Activated CD4-positive, alpha-beta T cell treated with anti-CD3 and anti-CD28 coated beads, Interleukin-2, amount 10 ng/mL, durations not matched to agents 7 days and 5 days (primary cell): ENCODE data around the gene TULP4. TPM values are rescaled to one million over a fixed set of nuclear protein-coding genes. Genes with fewer than 3 reads are reported as not detected.

Experiments
- CTCF ChIA-PET: fragments of 350-600 bp; sonication (Branson Sonifier 250); formaldehyde crosslinking; loops from one replicate; lab custom pipeline; 2021; ENCODE audit warnings: antibody characterized with exemption; lab: Charles Lee
- POLR2A ChIA-PET: fragments of 350-600 bp; sonication (Branson Sonifier 250); formaldehyde crosslinking; loops from one replicate; lab custom pipeline; 2021; ENCODE audit warnings: antibody characterized with exemption; lab: Charles Lee
- DNase-seq: peaks from one replicate; pipeline ENCODE4 v3.0.0-alpha.2; 2020
- H3K27ac Mint-ChIP-seq: one replicate; pipeline ENCODE4 v1.8.0; 2021; ENCODE audit warnings: mild to moderate bottlenecking, moderate library complexity, mixed read lengths
- H3K27me3 Mint-ChIP-seq: one replicate; pipeline ENCODE4 v1.8.0; 2021; ENCODE audit warnings: mixed read lengths
- H3K36me3 Mint-ChIP-seq: one replicate; pipeline ENCODE4 v1.8.0; 2021; ENCODE audit warnings: low read depth, mixed read lengths
- H3K4me1 Mint-ChIP-seq: one replicate; pipeline ENCODE4 v1.8.0; 2021; ENCODE audit warnings: mixed read lengths
- H3K4me3 Mint-ChIP-seq: one replicate; pipeline ENCODE4 v1.8.0; 2021; ENCODE audit warnings: mild to moderate bottlenecking, moderate library complexity, mixed read lengths
- H3K9me3 Mint-ChIP-seq: one replicate; pipeline ENCODE4 v1.8.0; 2021; ENCODE audit warnings: mixed read lengths
- total RNA-seq, 2 experiments: library from RNA; stranded (reverse); gene quantifications; one replicate each; pipeline ENCODE4 v1.2.3, GENCODE V29; 2021

TULP4 gene
- total RNA-seq, 2 experiments from 2014 or later = 35.0 to 36.3 TPM

DNA sequence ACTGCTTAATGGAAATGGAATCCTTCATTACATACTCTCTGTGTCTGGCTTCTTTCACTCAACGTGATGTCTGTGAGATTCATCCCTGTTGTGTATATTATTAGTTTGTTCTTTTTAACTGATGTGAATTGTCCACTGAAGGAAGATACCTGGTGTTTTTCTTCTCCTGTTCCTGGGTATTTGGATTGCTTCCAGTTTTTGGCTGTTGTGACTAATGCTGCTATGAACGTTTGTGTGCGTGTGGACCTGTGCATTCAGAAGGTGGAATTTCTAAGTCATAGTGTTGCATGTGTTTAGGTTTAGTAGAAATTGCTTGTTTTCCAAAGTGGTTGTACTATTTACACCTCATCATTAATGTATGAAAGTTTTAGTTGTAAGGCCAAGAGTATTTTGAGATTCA lies 3.8 kb downstream of the TULP4 start:
- Mint-ChIP-seq H3K27me3 (no peaks in the 10 kb centered on the region), H3K4me3 (no peak overlapping the region), H3K36me3 (peaks cover 55% of the 10 kb centered on the region), H3K9me3 (peaks cover 3% of the 10 kb centered on the region), H3K4me1 (peaks cover 25% of the 10 kb centered on the region), H3K27ac (no peak overlapping the region)
- no peak for DNase-seq
- CTCF ChIA-PET = interaction anchor here (0.6 kb wide), 1 partner anchor 88 kb away, joined by 4 read pairs; no protein-coding TSS in a partner anchor
- POLR2A ChIA-PET = no interaction called here

DNA sequence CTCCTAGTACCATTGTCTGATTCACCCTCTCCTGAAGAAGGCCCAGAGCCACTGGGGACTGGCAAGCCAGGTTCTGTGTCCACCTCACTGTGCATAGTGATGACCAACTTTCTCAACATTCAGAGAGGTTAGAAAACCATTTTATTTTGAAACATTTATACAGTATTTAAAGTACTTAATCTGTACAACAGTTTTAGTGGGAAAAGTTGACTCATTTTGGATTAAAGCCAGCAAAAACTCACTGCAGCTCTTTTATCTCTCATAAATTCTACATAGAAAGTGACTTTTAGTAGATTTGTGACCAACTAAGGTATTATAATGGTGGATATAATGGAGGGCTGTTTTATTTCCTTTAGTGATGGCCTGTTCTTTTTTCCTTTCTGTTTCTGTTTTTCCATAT lies 9.7 kb downstream of the TULP4 start:
- Mint-ChIP-seq H3K4me1 (peaks cover 34% of the 10 kb centered on the region), H3K9me3 (peaks cover 2% of the 10 kb centered on the region), H3K4me3 (no peak overlapping the region), H3K27ac (peak overlapping the region; percentile 51), H3K36me3 (peaks cover 30% of the 10 kb centered on the region), H3K27me3 (no peaks in the 10 kb centered on the region)
- no peak for DNase-seq
- ChIA-PET CTCF (no interaction called here), POLR2A (no interaction called here)

DNA sequence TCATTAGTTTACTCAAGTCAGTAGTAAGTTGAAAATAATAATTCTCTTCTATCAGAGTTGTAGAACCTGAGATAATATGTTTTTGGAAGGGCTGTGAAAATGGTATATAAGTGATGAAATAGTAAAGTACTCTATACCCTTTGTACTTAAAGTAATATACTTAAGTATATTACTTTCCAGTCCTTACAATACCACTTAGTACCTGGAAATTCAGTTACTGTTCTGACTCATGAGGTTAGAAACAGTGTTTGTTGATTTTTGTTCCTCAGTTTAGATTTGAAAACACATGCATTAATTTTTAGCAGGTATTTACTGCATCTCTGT lies 10.1 kb downstream of the TULP4 start:
- Mint-ChIP-seq H3K4me1 (peaks cover 37% of the 10 kb centered on the region), H3K27me3 (no peaks in the 10 kb centered on the region), H3K9me3 (peaks cover 2% of the 10 kb centered on the region), H3K4me3 (no peak overlapping the region), H3K27ac (peak overlapping the region; percentile 51), H3K36me3 (peaks cover 26% of the 10 kb centered on the region)
- ChIA-PET POLR2A (no interaction called here), CTCF (no interaction called here)
- DNase-seq = no peak

DNA sequence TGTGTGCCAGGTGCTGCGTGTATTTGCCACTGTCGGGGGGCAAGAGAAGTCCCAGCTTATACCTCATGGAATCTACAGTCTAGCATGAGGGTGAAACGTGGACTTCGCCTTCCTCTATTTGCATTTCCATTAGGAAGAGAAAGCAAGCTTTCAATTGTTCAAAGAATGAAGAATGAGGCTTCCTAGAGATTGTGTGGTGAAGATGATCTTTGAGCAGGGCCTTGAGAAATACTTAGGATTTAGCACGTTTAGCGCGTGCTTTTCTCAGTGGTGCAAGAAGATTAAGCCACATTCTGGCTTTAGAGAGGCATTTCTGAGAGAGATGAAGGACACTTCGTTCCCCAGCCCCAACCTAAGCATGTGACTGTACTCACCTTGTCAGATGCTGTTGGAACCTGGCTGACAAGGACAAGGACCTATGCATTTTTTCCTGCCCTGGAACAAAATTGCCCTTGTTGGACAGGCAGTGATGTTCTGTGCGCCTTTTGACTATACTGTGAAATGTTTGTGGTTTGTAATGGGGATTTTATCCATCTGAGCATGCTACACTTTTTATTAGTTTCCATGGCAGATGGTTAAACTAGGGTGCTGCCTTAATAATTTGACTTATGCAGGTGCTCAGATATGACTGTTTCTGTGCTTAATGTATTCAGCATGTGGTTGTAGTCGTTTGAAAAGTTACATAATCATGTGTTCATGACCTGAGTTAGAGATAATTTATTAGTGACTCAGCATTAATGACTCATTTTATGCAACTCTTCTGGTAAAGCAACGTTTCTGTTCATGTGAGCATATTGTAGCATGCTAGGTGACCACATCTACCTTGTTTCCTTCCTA lies 10.7 kb downstream of the TULP4 start:
- H3K27me3 Mint-ChIP-seq = no peaks in the 10 kb centered on the region
- no peak overlapping the region for H3K27ac Mint-ChIP-seq
- peaks cover 42% of the 10 kb centered on the region for H3K4me1 Mint-ChIP-seq
- ChIA-PET POLR2A (interaction anchor here (0.5 kb wide), 1 partner anchor 77 kb away, joined by 9 read pairs; no protein-coding TSS in a partner anchor), CTCF (no interaction called here)
- no peak overlapping the region for H3K4me3 Mint-ChIP-seq
- no peak for DNase-seq
- H3K9me3 Mint-ChIP-seq = peaks cover 2% of the 10 kb centered on the region
- H3K36me3 Mint-ChIP-seq = peaks cover 23% of the 10 kb centered on the region

DNA sequence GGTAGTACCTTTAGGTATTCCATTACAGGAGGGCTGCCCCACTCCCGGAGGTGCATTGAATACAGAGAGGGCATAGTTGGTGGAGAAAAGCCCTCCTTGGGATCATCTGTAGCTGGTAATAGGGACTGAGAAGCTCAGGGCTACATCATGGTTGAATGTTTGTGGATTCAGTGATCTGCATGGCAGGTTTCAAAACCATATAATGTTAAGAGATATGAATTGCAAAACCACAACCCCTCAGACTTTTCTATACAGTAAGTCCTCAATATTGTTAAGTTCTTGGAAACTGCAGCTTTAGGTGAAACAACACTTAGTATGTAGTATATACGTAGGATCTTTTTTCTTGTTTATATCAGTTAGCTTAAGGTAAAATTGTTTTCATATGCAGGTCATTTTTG lies 11.3 kb downstream of the TULP4 start:
- H3K27me3 Mint-ChIP-seq = no peaks in the 10 kb centered on the region
- ChIA-PET CTCF (no interaction called here), POLR2A (interaction anchor here (0.5 kb wide), 1 partner anchor 78 kb away, joined by 9 read pairs; no protein-coding TSS in a partner anchor)
- H3K27ac Mint-ChIP-seq = no peak overlapping the region
- DNase-seq = no peak
- no peak overlapping the region for H3K4me3 Mint-ChIP-seq
- H3K36me3 Mint-ChIP-seq = peaks cover 22% of the 10 kb centered on the region
- H3K4me1 Mint-ChIP-seq = peaks cover 44% of the 10 kb centered on the region
- H3K9me3 Mint-ChIP-seq = peaks cover 2% of the 10 kb centered on the region

DNA sequence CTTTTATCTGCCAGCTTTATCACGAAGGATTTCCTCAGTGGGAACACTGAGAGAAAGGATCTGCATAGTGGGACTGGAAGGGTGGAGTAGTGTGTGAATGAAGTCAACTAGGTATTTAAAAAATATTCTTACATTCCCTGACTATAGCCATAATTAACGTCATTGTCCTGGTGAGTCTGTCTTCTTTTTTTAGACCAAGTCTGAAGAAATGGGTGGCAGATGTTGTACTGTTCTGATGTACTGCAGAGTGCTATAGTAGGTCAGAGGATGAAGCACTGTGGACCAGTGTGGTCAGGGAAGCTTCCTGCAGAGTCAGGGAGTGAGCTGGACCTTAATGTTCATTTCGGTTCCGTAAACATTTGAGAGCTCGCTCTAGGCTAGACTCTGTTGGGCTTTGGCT lies 11.9 kb downstream of the TULP4 start:
- DNase-seq = no peak
- Mint-ChIP-seq H3K27ac (no peak overlapping the region), H3K27me3 (no peaks in the 10 kb centered on the region), H3K9me3 (peaks cover 2% of the 10 kb centered on the region), H3K4me3 (no peak overlapping the region), H3K36me3 (peaks cover 22% of the 10 kb centered on the region), H3K4me1 (peaks cover 44% of the 10 kb centered on the region)
- POLR2A ChIA-PET = no interaction called here
- CTCF ChIA-PET = interaction anchor here (1.2 kb wide), 1 partner anchor 11 kb away, joined by 3 read pairs; no protein-coding TSS in a partner anchor

DNA sequence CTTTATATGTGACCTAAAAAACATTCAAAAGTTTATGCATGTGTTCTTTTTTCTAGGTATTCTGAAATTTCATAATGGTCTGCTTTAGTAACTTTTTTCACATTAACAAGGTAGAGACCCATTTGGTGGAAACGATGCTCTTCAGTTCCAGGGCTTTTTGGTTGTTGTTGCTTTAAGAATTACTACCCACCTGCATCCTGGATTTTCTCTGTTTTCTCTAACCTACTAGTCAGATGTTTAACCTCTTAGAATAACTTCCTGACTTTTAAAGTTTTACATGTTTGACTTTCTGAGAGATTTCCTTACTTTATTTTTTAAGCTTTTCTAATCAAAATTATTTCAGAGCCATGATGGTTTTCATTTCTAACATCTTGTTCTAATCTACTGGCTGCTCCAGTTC lies 14.9 kb downstream of the TULP4 start:
- H3K4me3 Mint-ChIP-seq = no peak overlapping the region
- H3K9me3 Mint-ChIP-seq = peaks cover 9% of the 10 kb centered on the region
- H3K27ac Mint-ChIP-seq = no peak overlapping the region
- H3K36me3 Mint-ChIP-seq = peaks cover 13% of the 10 kb centered on the region
- ChIA-PET POLR2A (no interaction called here), CTCF (no interaction called here)
- no peak for DNase-seq
- no peaks in the 10 kb centered on the region for H3K27me3 Mint-ChIP-seq
- H3K4me1 Mint-ChIP-seq = peaks cover 37% of the 10 kb centered on the region

DNA sequence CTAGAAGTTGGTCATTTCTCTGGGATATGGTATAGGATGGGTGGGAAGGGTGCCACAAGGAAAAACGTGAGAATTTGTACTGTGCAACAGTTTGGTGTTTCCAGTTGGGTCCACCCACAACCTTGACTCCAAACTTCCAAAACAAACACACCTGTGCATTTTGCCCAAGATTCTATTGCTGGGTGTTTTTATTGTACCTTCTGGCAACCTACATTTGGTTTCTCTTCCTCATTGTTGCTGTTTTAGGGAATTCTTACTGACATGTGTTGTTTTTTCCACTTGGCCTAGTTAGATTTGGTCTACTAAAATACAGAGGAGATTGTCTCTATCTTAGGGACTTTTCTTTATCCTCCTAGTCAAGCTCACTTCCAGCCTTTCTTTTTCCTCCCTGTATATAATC lies 16.7 kb downstream of the TULP4 start:
- H3K4me3 Mint-ChIP-seq = no peak overlapping the region
- no peak overlapping the region for H3K27ac Mint-ChIP-seq
- H3K4me1 Mint-ChIP-seq = peaks cover 20% of the 10 kb centered on the region
- ChIA-PET POLR2A (no interaction called here), CTCF (interaction anchor here (0.6 kb wide), 1 partner anchor 765 kb away, joined by 4 read pairs; no protein-coding TSS in a partner anchor)
- H3K36me3 Mint-ChIP-seq = peaks cover 25% of the 10 kb centered on the region
- H3K27me3 Mint-ChIP-seq = no peaks in the 10 kb centered on the region
- no peak for DNase-seq
- H3K9me3 Mint-ChIP-seq = peaks cover 20% of the 10 kb centered on the region

DNA sequence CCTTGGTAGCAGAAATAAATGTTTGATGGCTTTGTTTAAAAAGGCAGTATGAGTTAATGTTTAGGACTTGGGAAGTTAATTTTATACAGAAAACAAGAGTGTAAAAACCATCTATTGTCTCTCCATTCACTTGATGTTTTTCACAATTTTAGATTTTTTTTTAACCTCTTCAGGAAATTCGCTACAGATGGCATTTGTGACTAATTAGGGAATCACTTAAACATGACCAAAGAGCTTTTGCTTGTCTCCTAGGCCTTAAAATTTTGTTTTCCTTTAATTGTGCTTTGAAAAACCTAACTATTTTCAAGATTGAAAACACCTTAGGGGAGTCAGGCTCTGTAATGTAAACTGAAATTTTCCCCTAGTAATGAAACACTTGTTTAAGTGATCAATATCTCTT lies 17.3 kb downstream of the TULP4 start:
- Mint-ChIP-seq H3K4me1 (peaks cover 15% of the 10 kb centered on the region), H3K36me3 (peaks cover 27% of the 10 kb centered on the region)
- CTCF ChIA-PET = interaction anchor here (0.6 to 1.3 kb wide), 3 partner anchors 22 to 764 kb away, joined by 3 to 4 read pairs (median 3); no protein-coding TSS in a partner anchor

DNA sequence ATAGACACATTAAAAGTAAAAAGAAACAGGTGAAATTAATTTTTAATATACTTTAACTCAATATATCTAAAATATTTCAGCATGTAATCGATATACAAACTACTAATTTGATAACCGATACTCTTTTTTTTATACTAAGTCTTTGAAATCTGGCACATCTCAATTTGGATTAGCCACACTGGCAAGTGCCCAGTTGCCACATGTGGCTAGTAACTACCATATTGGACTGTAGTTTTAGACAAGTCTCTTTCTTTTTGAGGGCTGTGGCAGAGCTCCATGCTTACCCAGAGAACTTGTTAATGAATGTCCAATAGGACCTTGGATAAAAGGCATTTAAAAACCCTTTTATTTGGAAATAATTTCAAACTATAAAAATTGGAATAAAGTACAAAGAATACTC lies 17.8 kb downstream of the TULP4 start:
- CTCF ChIA-PET = interaction anchor here (0.6 to 1.3 kb wide), 2 partner anchors 22 to 163 kb away, joined by 3 read pairs; no protein-coding TSS in a partner anchor
- Mint-ChIP-seq H3K27ac (no peak overlapping the region), H3K4me1 (peaks cover 13% of the 10 kb centered on the region), H3K27me3 (no peaks in the 10 kb centered on the region), H3K36me3 (peaks cover 25% of the 10 kb centered on the region), H3K4me3 (no peak overlapping the region), H3K9me3 (peaks cover 20% of the 10 kb centered on the region)
- no peak for DNase-seq
- POLR2A ChIA-PET = no interaction called here

More for the DNA sequence above, 17.3 kb downstream of the TULP4 start:
- Mint-ChIP-seq H3K9me3 (peaks cover 20% of the 10 kb centered on the region), H3K27me3 (no peaks in the 10 kb centered on the region), H3K27ac (no peak overlapping the region), H3K4me3 (no peak overlapping the region)
- POLR2A ChIA-PET = no interaction called here
- no peak for DNase-seq

DNA sequence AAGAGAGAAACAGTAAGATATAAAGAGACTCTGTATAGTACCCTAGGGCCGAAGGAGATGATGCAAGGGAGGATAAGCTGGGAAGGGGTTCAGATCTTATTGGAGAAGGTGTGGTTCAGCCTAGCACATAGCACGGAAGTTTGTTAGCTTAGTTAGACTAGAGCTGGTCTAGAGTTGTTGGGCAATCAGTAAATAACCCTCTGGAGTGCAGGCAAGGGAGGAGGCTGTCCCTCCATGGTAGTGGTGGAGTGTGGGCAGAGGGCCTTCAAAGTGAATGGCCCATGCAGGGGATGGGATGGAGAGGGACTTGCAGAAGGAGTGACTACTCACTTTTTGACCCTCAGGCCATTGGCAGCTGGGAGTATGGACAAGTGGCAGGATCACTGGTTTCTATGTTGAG lies 20.0 kb downstream of the TULP4 start:
- no peak for DNase-seq
- H3K9me3 Mint-ChIP-seq = peaks cover 18% of the 10 kb centered on the region
- H3K27me3 Mint-ChIP-seq = no peaks in the 10 kb centered on the region
- CTCF ChIA-PET = interaction anchor here (0.7 to 1.0 kb wide), 2 partner anchors 29 to 423 kb away, joined by 3 read pairs; no protein-coding TSS in a partner anchor
- peaks cover 9% of the 10 kb centered on the region for H3K4me1 Mint-ChIP-seq
- H3K36me3 Mint-ChIP-seq = peaks cover 20% of the 10 kb centered on the region
- H3K4me3 Mint-ChIP-seq = no peak overlapping the region
- POLR2A ChIA-PET = no interaction called here
- no peak overlapping the region for H3K27ac Mint-ChIP-seq

DNA sequence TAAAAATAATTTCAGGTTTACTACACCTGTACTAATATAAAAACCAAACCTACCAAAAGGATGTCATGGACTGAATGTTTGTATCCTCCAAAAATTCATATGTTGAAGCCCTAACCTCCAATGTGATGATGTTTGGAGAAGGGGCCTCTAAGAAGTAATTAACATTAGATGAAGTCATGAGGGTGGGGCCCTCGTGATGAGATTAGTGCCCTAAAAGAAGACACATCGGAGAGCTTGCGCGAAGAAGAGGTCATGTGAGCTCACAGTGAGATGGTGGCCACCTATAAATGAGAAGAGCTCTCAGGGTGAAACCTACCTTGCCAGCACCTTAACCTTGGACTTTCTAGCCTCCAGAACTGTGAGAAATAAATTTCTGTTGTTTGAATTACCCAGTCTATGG lies 20.8 kb downstream of the TULP4 start:
- Mint-ChIP-seq H3K36me3 (peaks cover 20% of the 10 kb centered on the region), H3K27me3 (no peaks in the 10 kb centered on the region), H3K4me1 (peaks cover 4% of the 10 kb centered on the region), H3K9me3 (peaks cover 18% of the 10 kb centered on the region), H3K27ac (no peak overlapping the region), H3K4me3 (no peak overlapping the region)
- ChIA-PET CTCF (interaction anchor here (0.6 to 1.0 kb wide), 2 partner anchors 28 to 560 kb away, joined by 3 read pairs; no protein-coding TSS in a partner anchor), POLR2A (no interaction called here)
- no peak for DNase-seq

DNA sequence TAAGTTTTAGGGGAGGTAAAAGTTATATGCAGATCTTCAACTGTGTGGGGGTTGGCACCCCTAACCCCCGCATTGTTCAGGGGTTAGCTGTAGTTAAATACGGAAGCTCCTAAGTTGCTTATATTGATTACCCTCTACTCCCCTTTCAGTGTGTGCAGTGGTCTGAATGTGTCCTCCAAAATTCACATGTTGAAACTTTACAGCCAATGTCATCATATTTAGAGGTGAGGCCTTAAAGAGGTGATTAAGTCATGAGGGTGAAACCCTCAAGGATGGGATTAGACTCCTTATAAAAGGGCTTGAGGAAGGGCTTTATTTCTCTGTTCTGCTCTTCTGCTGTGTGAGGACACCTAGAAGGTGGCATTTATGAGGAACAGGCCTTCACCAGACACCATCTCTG lies 22.3 kb downstream of the TULP4 start:
- Mint-ChIP-seq H3K9me3 (peaks cover 20% of the 10 kb centered on the region), H3K27me3 (no peaks in the 10 kb centered on the region), H3K36me3 (peaks cover 27% of the 10 kb centered on the region), H3K4me1 (peaks cover 1% of the 10 kb centered on the region), H3K27ac (no peak overlapping the region), H3K4me3 (no peak overlapping the region)
- DNase-seq = no peak
- ChIA-PET POLR2A (no interaction called here), CTCF (interaction anchor here (1.0 kb wide), 1 partner anchor 10 kb away, joined by 3 read pairs; no protein-coding TSS in a partner anchor)
